ENCODE data around the gene MFAP5. TPM values are rescaled to one million over a fixed set of nuclear protein-coding genes. Genes with fewer than 3 reads are reported as not detected.
A peak's percentile ranks its signal among the peaks of the same experiment; 100 is the strongest.

MFAP5 gene
- total and polyA plus RNA-seq, 10 of the 15 experiments (the other 5 are each of a cell fraction or from before 2014, with no cell fraction given): 0.06 to 0.14 (median 0.12) TPM; not detected in 7

- TF ChIP-seq JUNB (IDR thresholded peaks at IDR 0.05) (peak; percentile 94), STAT1 (conservative IDR thresholded peaks at IDR 0.05) (no peak), CHD4 (IDR thresholded peaks at IDR 0.05) (no peak; the same call in 1 of the 2 replicates), WRNIP1 (IDR thresholded peaks at IDR 0.05; ENCODE audit: borderline replicate concordance, low read depth, low read length) (no peak), IRF5 (IDR thresholded peaks at IDR 0.05; ENCODE audit: borderline replicate concordance) (no peak), FOS (IDR thresholded peaks at IDR 0.05; ENCODE audit: borderline replicate concordance, extremely low read depth, insufficient read length) (no peak), SREBF1 (IDR thresholded peaks at IDR 0.05; ENCODE audit: low read length) (no peak), CBX3 (IDR thresholded peaks at IDR 0.05; ENCODE audit: borderline replicate concordance, low read depth) (no peak), SKIL (IDR thresholded peaks at IDR 0.05; ENCODE audit: low read depth, poor library complexity, severe bottlenecking) (peak; percentile 85), IRF4 (IDR thresholded peaks at IDR 0.05; ENCODE audit: low read depth, low read length) (peak; percentile 96), ZBED1 (IDR thresholded peaks at IDR 0.05; ENCODE audit: borderline replicate concordance) (no peak; the same call in none of the 2 replicates), DPF2 (IDR thresholded peaks at IDR 0.05) (peak; percentile 98), SMAD5 (IDR thresholded peaks at IDR 0.05; ENCODE audit: low read depth) (no peak; the same call in 1 of the 2 replicates), LARP7 (IDR thresholded peaks at IDR 0.05) (no peak), ZNF217 (IDR thresholded peaks at IDR 0.05) (peak; percentile 80; the same call in 1 of the 2 replicates), CHD2 (IDR thresholded peaks at IDR 0.05; ENCODE audit: borderline replicate concordance, low read depth, low read length) (peak; percentile 15; the same call in 1 of the 2 replicates), KAT2A (conservative IDR thresholded peaks at IDR 0.05; ENCODE audit: control insufficient read depth, low read depth, low read length) (no peak), GABPA (IDR thresholded peaks at IDR 0.05; ENCODE audit: low read depth) (peak; percentile 52; the same call in 1 of the 2 replicates), NR2C1 (IDR thresholded peaks at IDR 0.05) (no peak), POU2F2 (IDR thresholded peaks at IDR 0.05; ENCODE audit: borderline replicate concordance, low read depth, low read length) (no peak), FOXM1 (IDR thresholded peaks at IDR 0.05; ENCODE audit: low read depth, low read length) (peak; percentile 91; the same call in 1 of the 2 replicates), CBX5 (IDR thresholded peaks at IDR 0.05; ENCODE audit: low read depth) (0 out of 2 replicates have a peak, but pooled peaks have one; percentile 63), SIN3A (IDR thresholded peaks at IDR 0.05; ENCODE audit: low read depth, low read length) (no peak), RUNX3 (IDR thresholded peaks at IDR 0.05; ENCODE audit: low read length) (peak; percentile 99), ZBTB33 (IDR thresholded peaks at IDR 0.05) (no peak), SP1 (IDR thresholded peaks at IDR 0.05; ENCODE audit: low read depth, low read length) (peak; percentile 26), RAD51 (IDR thresholded peaks at IDR 0.05) (no peak), GATAD2B (conservative IDR thresholded peaks at IDR 0.05; ENCODE audit: low read depth) (peak; percentile 86; the same call in 1 of the 2 replicates)
These were observed 18.0 kb downstream of the MFAP5 start (continued) for GRCh38 chr12:8644345-8645248.
